ENCODE results near the gene PDIK1L. TPM values are rescaled to one million over a fixed set of nuclear protein-coding genes. Genes with fewer than 3 reads are reported as not detected.
A peak's percentile ranks its signal among the peaks of the same experiment; 100 is the strongest.

The PDIK1L gene
- total and polyA plus RNA-seq, 9 of the 15 experiments (the other 6 are each of a cell fraction or from before 2014, with no cell fraction given): 12.8 to 30.2 (median 21.5) TPM

DNA sequence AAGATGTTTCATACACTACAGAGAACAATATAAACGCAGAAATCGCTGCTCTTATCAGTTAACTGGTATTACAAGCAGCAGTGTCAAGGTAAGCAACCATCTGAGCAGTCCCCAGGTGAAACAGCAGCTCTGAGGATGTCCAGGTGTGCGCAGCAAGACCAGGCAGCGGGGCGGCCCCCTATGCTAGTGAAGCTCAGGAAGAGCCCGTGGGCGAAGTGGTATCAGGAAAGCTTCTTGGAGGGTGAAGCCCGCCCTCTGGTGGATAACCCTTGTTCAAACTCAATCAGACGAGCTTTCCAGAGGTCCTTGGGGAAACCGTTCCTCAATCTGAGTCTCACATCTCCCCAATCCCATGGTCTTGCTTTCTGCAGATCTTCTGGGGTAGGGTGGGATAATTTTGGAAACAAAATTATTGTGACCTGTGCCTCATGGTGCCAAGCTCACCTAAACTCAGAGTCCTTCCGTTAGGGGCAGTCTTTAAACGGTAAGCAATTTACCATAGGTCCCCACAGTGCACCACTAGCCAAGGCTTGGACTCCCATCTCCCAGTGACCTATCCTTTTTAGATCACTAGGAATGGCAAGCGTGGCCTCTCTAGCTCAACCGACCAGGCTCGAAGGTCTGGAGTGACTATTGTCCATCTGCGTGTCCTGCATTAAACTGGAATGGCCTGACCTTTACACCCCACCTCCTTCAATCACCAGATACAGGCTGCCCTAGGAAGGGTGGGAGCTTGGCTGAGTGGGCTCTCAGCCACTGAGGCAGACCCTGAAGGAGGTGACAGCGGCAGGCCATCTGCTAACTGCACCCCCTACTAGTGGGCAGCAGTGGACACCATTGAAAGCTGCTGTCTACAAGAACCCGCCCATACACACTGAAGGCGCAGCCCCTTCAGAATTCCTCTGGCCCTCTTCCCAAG is 33.7 kb downstream of the PDIK1L start (continued):
- TF ChIP-seq, protein P1, sequence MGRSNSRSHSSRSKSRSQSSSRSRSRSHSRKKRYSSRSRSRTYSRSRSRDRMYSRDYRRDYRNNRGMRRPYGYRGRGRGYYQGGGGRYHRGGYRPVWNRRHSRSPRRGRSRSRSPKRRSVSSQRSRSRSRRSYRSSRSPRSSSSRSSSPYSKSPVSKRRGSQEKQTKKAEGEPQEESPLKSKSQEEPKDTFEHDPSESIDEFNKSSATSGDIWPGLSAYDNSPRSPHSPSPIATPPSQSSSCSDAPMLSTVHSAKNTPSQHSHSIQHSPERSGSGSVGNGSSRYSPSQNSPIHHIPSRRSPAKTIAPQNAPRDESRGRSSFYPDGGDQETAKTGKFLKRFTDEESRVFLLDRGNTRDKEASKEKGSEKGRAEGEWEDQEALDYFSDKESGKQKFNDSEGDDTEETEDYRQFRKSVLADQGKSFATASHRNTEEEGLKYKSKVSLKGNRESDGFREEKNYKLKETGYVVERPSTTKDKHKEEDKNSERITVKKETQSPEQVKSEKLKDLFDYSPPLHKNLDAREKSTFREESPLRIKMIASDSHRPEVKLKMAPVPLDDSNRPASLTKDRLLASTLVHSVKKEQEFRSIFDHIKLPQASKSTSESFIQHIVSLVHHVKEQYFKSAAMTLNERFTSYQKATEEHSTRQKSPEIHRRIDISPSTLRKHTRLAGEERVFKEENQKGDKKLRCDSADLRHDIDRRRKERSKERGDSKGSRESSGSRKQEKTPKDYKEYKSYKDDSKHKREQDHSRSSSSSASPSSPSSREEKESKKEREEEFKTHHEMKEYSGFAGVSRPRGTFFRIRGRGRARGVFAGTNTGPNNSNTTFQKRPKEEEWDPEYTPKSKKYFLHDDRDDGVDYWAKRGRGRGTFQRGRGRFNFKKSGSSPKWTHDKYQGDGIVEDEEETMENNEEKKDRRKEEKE (IDR thresholded peaks at IDR 0.05; ENCODE audit: borderline replicate concordance in 1 of 2, control insufficient read depth in 1 of 2, low read depth in 2 of 2, low read length in 1 of 2): no peak
- TF ChIP-seq SMARCA5 (IDR thresholded peaks at IDR 0.05) (no peak), DPF2 (IDR thresholded peaks at IDR 0.05) (no peak), FOSL1 (tag; conservative IDR thresholded peaks at IDR 0.05) (peak; percentile 23; the same call in 1 of the 2 replicates), ZKSCAN1 (IDR thresholded peaks at IDR 0.05; ENCODE audit: low read depth, low read length) (no peak), NCOA6 (IDR thresholded peaks at IDR 0.05) (no peak), ZNF586 (CRISPR knock-in tag; conservative IDR thresholded peaks at IDR 0.05) (no peak), HLTF (IDR thresholded peaks at IDR 0.05) (no peak), MTA3 (IDR thresholded peaks at IDR 0.05; ENCODE audit: borderline replicate concordance) (peak; percentile 67; the same call in 1 of the 2 replicates), GTF2E2 (tag; IDR thresholded peaks at IDR 0.05) (no peak)
- TF ChIP-seq, protein P2, sequence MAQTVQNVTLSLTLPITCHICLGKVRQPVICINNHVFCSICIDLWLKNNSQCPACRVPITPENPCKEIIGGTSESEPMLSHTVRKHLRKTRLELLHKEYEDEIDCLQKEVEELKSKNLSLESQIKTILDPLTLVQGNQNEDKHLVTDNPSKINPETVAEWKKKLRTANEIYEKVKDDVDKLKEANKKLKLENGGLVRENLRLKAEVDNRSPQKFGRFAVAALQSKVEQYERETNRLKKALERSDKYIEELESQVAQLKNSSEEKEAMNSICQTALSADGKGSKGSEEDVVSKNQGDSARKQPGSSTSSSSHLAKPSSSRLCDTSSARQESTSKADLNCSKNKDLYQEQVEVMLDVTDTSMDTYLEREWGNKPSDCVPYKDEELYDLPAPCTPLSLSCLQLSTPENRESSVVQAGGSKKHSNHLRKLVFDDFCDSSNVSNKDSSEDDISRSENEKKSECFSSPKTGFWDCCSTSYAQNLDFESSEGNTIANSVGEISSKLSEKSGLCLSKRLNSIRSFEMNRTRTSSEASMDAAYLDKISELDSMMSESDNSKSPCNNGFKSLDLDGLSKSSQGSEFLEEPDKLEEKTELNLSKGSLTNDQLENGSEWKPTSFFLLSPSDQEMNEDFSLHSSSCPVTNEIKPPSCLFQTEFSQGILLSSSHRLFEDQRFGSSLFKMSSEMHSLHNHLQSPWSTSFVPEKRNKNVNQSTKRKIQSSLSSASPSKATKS (CRISPR knock-in tag; IDR thresholded peaks at IDR 0.05): no peak
- TF ChIP-seq, protein P3, sequence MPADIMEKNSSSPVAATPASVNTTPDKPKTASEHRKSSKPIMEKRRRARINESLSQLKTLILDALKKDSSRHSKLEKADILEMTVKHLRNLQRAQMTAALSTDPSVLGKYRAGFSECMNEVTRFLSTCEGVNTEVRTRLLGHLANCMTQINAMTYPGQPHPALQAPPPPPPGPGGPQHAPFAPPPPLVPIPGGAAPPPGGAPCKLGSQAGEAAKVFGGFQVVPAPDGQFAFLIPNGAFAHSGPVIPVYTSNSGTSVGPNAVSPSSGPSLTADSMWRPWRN (IDR thresholded peaks at IDR 0.05; ENCODE audit: low read depth): no peak
- TF ChIP-seq, protein P4, sequence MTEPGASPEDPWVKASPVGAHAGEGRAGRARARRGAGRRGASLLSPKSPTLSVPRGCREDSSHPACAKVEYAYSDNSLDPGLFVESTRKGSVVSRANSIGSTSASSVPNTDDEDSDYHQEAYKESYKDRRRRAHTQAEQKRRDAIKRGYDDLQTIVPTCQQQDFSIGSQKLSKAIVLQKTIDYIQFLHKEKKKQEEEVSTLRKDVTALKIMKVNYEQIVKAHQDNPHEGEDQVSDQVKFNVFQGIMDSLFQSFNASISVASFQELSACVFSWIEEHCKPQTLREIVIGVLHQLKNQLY (CRISPR knock-in tag; conservative IDR thresholded peaks at IDR 0.05): no peak
- TF ChIP-seq, protein P5, sequence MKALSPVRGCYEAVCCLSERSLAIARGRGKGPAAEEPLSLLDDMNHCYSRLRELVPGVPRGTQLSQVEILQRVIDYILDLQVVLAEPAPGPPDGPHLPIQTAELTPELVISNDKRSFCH (CRISPR knock-in tag; IDR thresholded peaks at IDR 0.05): no peak
- TF ChIP-seq, protein P5 (tag; IDR thresholded peaks at IDR 0.05): no peak
- TF ChIP-seq, protein P6, sequence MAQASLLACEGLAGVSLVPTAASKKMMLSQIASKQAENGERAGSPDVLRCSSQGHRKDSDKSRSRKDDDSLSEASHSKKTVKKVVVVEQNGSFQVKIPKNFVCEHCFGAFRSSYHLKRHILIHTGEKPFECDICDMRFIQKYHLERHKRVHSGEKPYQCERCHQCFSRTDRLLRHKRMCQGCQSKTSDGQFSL (CRISPR knock-in tag; IDR thresholded peaks at IDR 0.05): no peak
- TF ChIP-seq, protein P6 (tag; IDR thresholded peaks at IDR 0.05): no peak
